ENCODE data around the gene TMEM158. TPM values are rescaled to one million over a fixed set of nuclear protein-coding genes. Genes with fewer than 3 reads are reported as not detected.

TMEM158 gene
- total RNA-seq, 5 donors from 2014 or later (not counting 1 experiment from before 2014, with no cell fraction given) = 0.13 to 0.26 (median 0.16) TPM

- ATAC-seq (replicated peaks in 1 of 4) (no peak), DNase-seq (no peak)
- Histone ChIP-seq H3K4me1 (ENCODE audit: control insufficient read depth in 1 of 2, extremely low read depth in 1 of 2, insufficient read depth in 2 of 2, low read length in 2 of 2) (no peaks in the 10 kb centered on the region), H3K27ac (ENCODE audit: low read length) (no peak overlapping the region), H3K4me3 (ENCODE audit: control insufficient read depth in 1 of 2, extremely low read depth in 1 of 2, low read length in 1 of 2) (no peak overlapping the region), H3K9me3 (no peaks in the 10 kb centered on the region), H3K36me3 (ENCODE audit: control insufficient read depth in 2 of 2, extremely low read depth in 1 of 2, insufficient read depth in 1 of 2, low read length in 1 of 2) (no peaks in the 10 kb centered on the region), H3K27me3 (replicated peaks in 1 of 2; ENCODE audit: control insufficient read depth in 2 of 2, extremely low read depth in 1 of 2, insufficient read depth in 2 of 2, low read length in 1 of 2) (peaks cover 0 to 32% of the 10 kb centered on the region in 2 experiments)
- no peaks in the 10 kb centered on the region for H3K36me3 Mint-ChIP-seq
- no peak overlapping the region for H3K4me3 Mint-ChIP-seq
- H3K9me3 Mint-ChIP-seq = no peaks in the 10 kb centered on the region
- POLR2A ChIA-PET = no interaction called here
- WGBS (ENCODE audit: insufficient coverage) = 59% methylated on average over 4 of the region's 7 CpGs
- CTCF ChIA-PET = interaction anchor here in 1 of 2 donors (0.6 kb wide), 1 partner anchor 92 kb away, joined by 3 read pairs; no protein-coding TSS in a partner anchor
- H3K27ac Mint-ChIP-seq = no peak overlapping the region
- H3K27me3 Mint-ChIP-seq = peaks cover 0 to 10% of the 10 kb centered on the region in 2 donors
- peaks cover 0 to 12% (median 0%) of the 10 kb centered on the region in 3 donors for H3K4me1 Mint-ChIP-seq
These were observed 42.9 kb downstream of the TMEM158 start for GRCh38 chr3:45182915-45183871.

DNA sequence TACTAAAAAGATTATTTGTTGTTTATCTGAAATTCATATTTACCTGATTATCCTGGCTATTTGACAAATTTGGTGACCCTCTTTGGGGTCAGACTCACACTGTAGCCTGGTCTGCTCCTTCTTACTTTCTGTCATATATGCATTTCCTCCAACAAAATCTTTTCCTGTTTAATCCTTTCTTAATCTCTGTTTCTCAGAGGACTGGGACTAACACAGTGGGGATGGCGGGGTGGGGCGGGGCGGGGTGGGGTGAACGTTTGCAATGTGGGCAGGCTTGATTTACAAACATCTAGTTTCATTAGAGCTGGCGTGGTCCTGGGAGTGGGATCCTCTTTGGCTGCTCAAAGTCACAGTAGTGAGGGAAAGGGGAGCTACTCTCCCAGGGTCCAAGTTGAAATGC lies 44.6 kb downstream of the TMEM158 start:
- Mint-ChIP-seq H3K4me1 (peaks cover 0 to 7% (median 0%) of the 10 kb centered on the region in 3 donors), H3K27me3 (peaks cover 0 to 12% of the 10 kb centered on the region in 2 donors), H3K4me3 (no peak overlapping the region), H3K9me3 (no peaks in the 10 kb centered on the region), H3K27ac (no peak overlapping the region), H3K36me3 (no peaks in the 10 kb centered on the region)
- Histone ChIP-seq H3K9me3 (no peaks in the 10 kb centered on the region), H3K36me3 (ENCODE audit: control insufficient read depth in 2 of 2, extremely low read depth in 1 of 2, insufficient read depth in 1 of 2, low read length in 1 of 2) (no peaks in the 10 kb centered on the region), H3K27me3 (replicated peaks in 1 of 2; ENCODE audit: control insufficient read depth in 2 of 2, extremely low read depth in 1 of 2, insufficient read depth in 2 of 2, low read length in 1 of 2) (peaks cover 0 to 31% of the 10 kb centered on the region in 2 experiments), H3K4me3 (ENCODE audit: control insufficient read depth in 1 of 2, extremely low read depth in 1 of 2, low read length in 1 of 2) (no peak overlapping the region), H3K27ac (ENCODE audit: low read length) (no peak overlapping the region), H3K4me1 (ENCODE audit: control insufficient read depth in 1 of 2, extremely low read depth in 1 of 2, insufficient read depth in 2 of 2, low read length in 2 of 2) (no peaks in the 10 kb centered on the region)
- CTCF ChIA-PET = no interaction called here
- WGBS (ENCODE audit: insufficient coverage) = 33% methylated on average over 1 of the region's 5 CpGs
- no peak for ATAC-seq (replicated peaks in 1 of 4)
- POLR2A ChIA-PET = no interaction called here
- no peak for DNase-seq

DNA sequence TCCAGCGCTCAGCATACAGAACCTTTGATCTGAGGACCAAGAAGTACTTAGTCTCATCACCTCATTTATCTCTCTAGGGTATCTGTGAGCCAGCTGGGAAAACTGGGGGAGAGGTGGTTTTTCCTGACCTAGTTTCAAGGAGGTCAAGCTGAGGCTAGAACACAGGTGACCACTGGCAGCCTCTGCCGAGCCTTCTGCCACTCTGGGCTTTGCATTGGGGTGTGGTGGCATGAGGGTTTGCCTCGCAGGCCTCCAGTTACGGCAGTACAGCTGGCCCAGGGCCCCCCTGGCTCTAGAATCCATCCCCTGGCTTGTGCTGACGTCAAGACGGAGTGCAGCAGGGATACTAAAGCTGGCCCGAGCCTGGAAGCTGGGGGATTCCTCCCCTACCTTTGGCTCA lies 45.2 kb downstream of the TMEM158 start:
- no peaks in the 10 kb centered on the region for H3K36me3 Mint-ChIP-seq
- peaks cover 0 to 7% (median 0%) of the 10 kb centered on the region in 3 donors for H3K4me1 Mint-ChIP-seq
- ATAC-seq (replicated peaks in 1 of 4) (no peak), DNase-seq (no peak)
- Histone ChIP-seq H3K4me1 (ENCODE audit: control insufficient read depth in 1 of 2, extremely low read depth in 1 of 2, insufficient read depth in 2 of 2, low read length in 2 of 2) (no peaks in the 10 kb centered on the region), H3K4me3 (ENCODE audit: control insufficient read depth in 1 of 2, extremely low read depth in 1 of 2, low read length in 1 of 2) (no peak overlapping the region), H3K9me3 (no peaks in the 10 kb centered on the region), H3K27ac (ENCODE audit: low read length) (no peak overlapping the region), H3K36me3 (ENCODE audit: control insufficient read depth in 2 of 2, extremely low read depth in 1 of 2, insufficient read depth in 1 of 2, low read length in 1 of 2) (no peaks in the 10 kb centered on the region), H3K27me3 (replicated peaks in 1 of 2; ENCODE audit: control insufficient read depth in 2 of 2, extremely low read depth in 1 of 2, insufficient read depth in 2 of 2, low read length in 1 of 2) (peaks cover 0 to 33% of the 10 kb centered on the region in 2 experiments)
- ChIA-PET CTCF (no interaction called here), POLR2A (no interaction called here)
- H3K27me3 Mint-ChIP-seq = peaks cover 0 to 12% of the 10 kb centered on the region in 2 donors
- no peak overlapping the region for H3K4me3 Mint-ChIP-seq
- WGBS (ENCODE audit: insufficient coverage) = 65% methylated on average over 3 of the region's 7 CpGs
- no peaks in the 10 kb centered on the region for H3K9me3 Mint-ChIP-seq
- no peak overlapping the region for H3K27ac Mint-ChIP-seq

- Histone ChIP-seq H3K4me1 (ENCODE audit: control insufficient read depth in 1 of 2, extremely low read depth in 1 of 2, insufficient read depth in 2 of 2, low read length in 2 of 2) (no peaks in the 10 kb centered on the region), H3K27me3 (replicated peaks in 1 of 2; ENCODE audit: control insufficient read depth in 2 of 2, extremely low read depth in 1 of 2, insufficient read depth in 2 of 2, low read length in 1 of 2) (peaks cover 0 to 26% of the 10 kb centered on the region in 2 experiments), H3K9me3 (no peaks in the 10 kb centered on the region), H3K4me3 (ENCODE audit: control insufficient read depth in 1 of 2, extremely low read depth in 1 of 2, low read length in 1 of 2) (no peak overlapping the region), H3K36me3 (ENCODE audit: control insufficient read depth in 2 of 2, extremely low read depth in 1 of 2, insufficient read depth in 1 of 2, low read length in 1 of 2) (no peaks in the 10 kb centered on the region), H3K27ac (ENCODE audit: low read length) (no peak overlapping the region)
- no peak overlapping the region for H3K4me3 Mint-ChIP-seq
- H3K27me3 Mint-ChIP-seq = peaks cover 0 to 9% of the 10 kb centered on the region in 2 donors
- POLR2A ChIA-PET = no interaction called here
- H3K27ac Mint-ChIP-seq = no peak overlapping the region
- 89% methylated on average over 6 of the region's 6 CpGs for WGBS (ENCODE audit: insufficient coverage)
- ATAC-seq (replicated peaks in 1 of 4) (no peak), DNase-seq (no peak)
- CTCF ChIA-PET = no interaction called here
- H3K36me3 Mint-ChIP-seq = no peaks in the 10 kb centered on the region
- no peaks in the 10 kb centered on the region for H3K9me3 Mint-ChIP-seq
- H3K4me1 Mint-ChIP-seq = peaks cover 0 to 7% (median 0%) of the 10 kb centered on the region in 3 donors
These were observed 46.0 kb downstream of the TMEM158 start for GRCh38 chr3:45180051-45180450.

GRCh38 chr3:45179163-45179562 lies 46.9 kb downstream of the TMEM158 start:
- Mint-ChIP-seq H3K27me3 (peaks cover 0 to 8% of the 10 kb centered on the region in 2 donors), H3K4me1 (peaks cover 0 to 7% (median 0%) of the 10 kb centered on the region in 3 donors), H3K9me3 (no peaks in the 10 kb centered on the region), H3K27ac (no peak overlapping the region), H3K36me3 (no peaks in the 10 kb centered on the region), H3K4me3 (no peak overlapping the region)
- 92% methylated on average over 2 of the region's 3 CpGs for WGBS (ENCODE audit: insufficient coverage)
- Histone ChIP-seq H3K4me1 (ENCODE audit: control insufficient read depth in 1 of 2, extremely low read depth in 1 of 2, insufficient read depth in 2 of 2, low read length in 2 of 2) (no peaks in the 10 kb centered on the region), H3K9me3 (no peaks in the 10 kb centered on the region), H3K27me3 (replicated peaks in 1 of 2; ENCODE audit: control insufficient read depth in 2 of 2, extremely low read depth in 1 of 2, insufficient read depth in 2 of 2, low read length in 1 of 2) (peaks cover 0 to 30% of the 10 kb centered on the region in 2 experiments), H3K36me3 (ENCODE audit: control insufficient read depth in 2 of 2, extremely low read depth in 1 of 2, insufficient read depth in 1 of 2, low read length in 1 of 2) (no peaks in the 10 kb centered on the region), H3K4me3 (ENCODE audit: control insufficient read depth in 1 of 2, extremely low read depth in 1 of 2, low read length in 1 of 2) (no peak overlapping the region), H3K27ac (ENCODE audit: low read length) (no peak overlapping the region)
- ATAC-seq (replicated peaks in 1 of 4) = no peak
- ChIA-PET POLR2A (no interaction called here), CTCF (no interaction called here)
- DNase-seq = no peak

DNA sequence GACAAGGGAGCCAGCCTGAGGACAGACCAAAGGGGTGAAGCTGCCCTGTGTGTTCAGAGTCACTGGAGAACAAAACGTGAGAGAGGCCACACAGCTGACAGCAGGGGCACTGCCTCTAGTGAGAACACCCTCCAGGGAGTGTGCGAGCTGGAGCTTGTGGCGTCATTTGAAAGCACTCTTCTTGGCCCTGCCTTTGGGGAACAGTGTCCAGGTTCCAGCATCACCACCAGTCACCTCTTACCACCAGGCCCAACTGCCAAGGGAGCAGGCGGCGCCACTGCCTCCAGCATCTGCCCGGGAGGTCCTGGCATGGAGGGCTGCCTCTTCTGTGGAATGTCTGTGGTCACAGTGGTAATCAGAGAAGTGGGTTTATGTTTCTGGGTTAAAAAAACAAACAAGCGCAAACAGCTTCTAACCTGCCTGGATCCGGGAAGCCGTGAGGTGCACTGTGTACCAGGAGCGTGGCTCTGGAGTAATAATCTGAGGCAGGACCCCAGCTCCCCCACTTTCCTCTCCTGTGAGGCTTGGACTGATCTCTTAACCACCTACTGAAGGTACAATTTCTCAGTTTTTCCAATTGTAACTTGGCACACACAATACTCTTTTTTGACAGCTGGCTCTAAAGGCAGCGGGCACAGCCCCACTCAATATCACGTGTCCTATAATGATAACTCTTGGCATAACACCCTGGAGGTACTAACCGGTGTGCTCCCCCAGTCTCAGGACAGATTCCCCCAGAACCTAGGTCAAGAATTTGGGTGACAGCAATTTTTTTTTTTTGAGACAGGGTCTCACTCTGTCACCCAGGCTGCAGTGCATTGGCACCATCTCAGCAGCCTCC lies 47.7 kb downstream of the TMEM158 start:
- no peak overlapping the region for H3K4me3 ChIP-seq (ENCODE audit: control insufficient read depth in 1 of 2, extremely low read depth in 1 of 2, low read length in 1 of 2)
- DNase-seq = no peak
- no peaks in the 10 kb centered on the region for H3K4me1 ChIP-seq (ENCODE audit: control insufficient read depth in 1 of 2, extremely low read depth in 1 of 2, insufficient read depth in 2 of 2, low read length in 2 of 2)
- no peaks in the 10 kb centered on the region for H3K36me3 Mint-ChIP-seq
- H3K4me1 Mint-ChIP-seq = peaks cover 0 to 7% (median 0%) of the 10 kb centered on the region in 3 donors
- 80% methylated on average over 9 of the region's 13 CpGs for WGBS (ENCODE audit: insufficient coverage)
- H3K4me3 Mint-ChIP-seq = no peak overlapping the region
- ATAC-seq (replicated peaks in 1 of 4) = no peak
- peaks cover 0 to 10% of the 10 kb centered on the region in 2 donors for H3K27me3 Mint-ChIP-seq
- no peak overlapping the region for H3K27ac ChIP-seq (ENCODE audit: low read length)
- ChIA-PET CTCF (no interaction called here), POLR2A (no interaction called here)
- H3K9me3 ChIP-seq = no peaks in the 10 kb centered on the region
- peaks cover 0 to 30% of the 10 kb centered on the region in 2 experiments for H3K27me3 ChIP-seq (replicated peaks in 1 of 2; ENCODE audit: control insufficient read depth in 2 of 2, extremely low read depth in 1 of 2, insufficient read depth in 2 of 2, low read length in 1 of 2)
- no peak overlapping the region for H3K27ac Mint-ChIP-seq
- H3K36me3 ChIP-seq (ENCODE audit: control insufficient read depth in 2 of 2, extremely low read depth in 1 of 2, insufficient read depth in 1 of 2, low read length in 1 of 2) = no peaks in the 10 kb centered on the region
- no peaks in the 10 kb centered on the region for H3K9me3 Mint-ChIP-seq
